ENCODE measurements around the gene TUBAL3. TPM values are rescaled to one million over a fixed set of nuclear protein-coding genes. Genes with fewer than 3 reads are reported as not detected.
A peak's percentile ranks its signal among the peaks of the same experiment; 100 is the strongest.

The TUBAL3 gene
- total RNA-seq, 1 donor from 2014 or later, result not detected

DNA sequence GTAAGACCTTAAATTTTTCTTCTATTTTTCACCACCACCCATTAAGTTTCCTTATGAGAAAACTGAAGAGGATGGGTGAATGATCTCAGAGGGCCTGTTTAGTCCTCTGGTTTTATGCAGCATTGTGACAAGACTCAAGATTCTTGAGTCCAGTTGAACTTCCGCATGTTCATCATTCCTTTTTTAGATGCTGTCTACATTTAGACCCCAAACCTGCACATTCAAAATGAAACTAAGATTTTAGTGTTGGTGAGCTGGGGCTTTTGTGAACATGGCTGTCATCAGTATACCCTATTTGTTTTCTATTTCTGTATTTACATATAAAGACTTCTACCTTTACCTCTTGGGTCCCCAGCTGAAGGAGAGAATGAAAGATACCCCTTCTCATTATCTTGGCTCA is 38.8 kb upstream of the TUBAL3 start:
- DNase-seq (ENCODE audit: low spot score), result no peak
- H3K9me3 Mint-ChIP-seq (ENCODE audit: low read depth), result no peaks in the 10 kb centered on the region
- no peaks in the 10 kb centered on the region for H3K27me3 Mint-ChIP-seq (ENCODE audit: low read depth)
- H3K4me1 Mint-ChIP-seq (ENCODE audit: low read depth), result peaks cover 18% of the 10 kb centered on the region
- H3K36me3 Mint-ChIP-seq (ENCODE audit: low read depth), result no peaks in the 10 kb centered on the region
- TF ChIP-seq CTCF (IDR thresholded peaks at IDR 0.05), result no peak
- no peak overlapping the region for H3K27ac Mint-ChIP-seq (ENCODE audit: unreplicated experiment)
- no peak overlapping the region for H3K4me3 Mint-ChIP-seq (ENCODE audit: unreplicated experiment)

DNA sequence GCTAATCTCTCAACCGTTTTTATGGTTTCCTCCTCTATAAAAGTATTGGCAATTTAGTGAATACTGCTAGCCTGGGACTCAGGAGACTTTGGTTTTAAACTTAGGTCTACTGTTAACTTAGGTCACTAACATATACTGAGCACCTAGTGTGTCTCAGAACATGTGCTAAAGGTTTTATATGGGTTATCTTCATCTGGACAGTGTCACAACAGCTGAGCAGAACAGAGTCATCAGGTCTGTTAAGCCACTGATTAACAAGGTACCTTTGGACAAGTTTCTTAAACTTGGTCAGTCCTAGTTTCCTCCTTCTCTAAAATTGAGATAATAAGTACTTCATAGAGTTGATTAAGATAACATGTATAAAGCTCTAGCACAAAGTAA is 38.4 kb upstream of the TUBAL3 start:
- Mint-ChIP-seq H3K4me1 (ENCODE audit: low read depth) (peaks cover 15% of the 10 kb centered on the region), H3K27ac (ENCODE audit: unreplicated experiment) (no peak overlapping the region), H3K27me3 (ENCODE audit: low read depth) (no peaks in the 10 kb centered on the region), H3K4me3 (ENCODE audit: unreplicated experiment) (no peak overlapping the region), H3K36me3 (ENCODE audit: low read depth) (no peaks in the 10 kb centered on the region), H3K9me3 (ENCODE audit: low read depth) (no peaks in the 10 kb centered on the region)
- DNase-seq (ENCODE audit: low spot score), result no peak
- no peak for TF ChIP-seq CTCF (IDR thresholded peaks at IDR 0.05)

- Mint-ChIP-seq H3K4me1 (ENCODE audit: low read depth) (peaks cover 16% of the 10 kb centered on the region), H3K27ac (ENCODE audit: unreplicated experiment) (no peak overlapping the region), H3K4me3 (ENCODE audit: unreplicated experiment) (no peak overlapping the region), H3K9me3 (ENCODE audit: low read depth) (no peaks in the 10 kb centered on the region), H3K36me3 (ENCODE audit: low read depth) (no peaks in the 10 kb centered on the region), H3K27me3 (ENCODE audit: low read depth) (no peaks in the 10 kb centered on the region)
- peak; percentile 95 for TF ChIP-seq CTCF (IDR thresholded peaks at IDR 0.05)
- DNase-seq (ENCODE audit: low spot score), result no peak
Observed at GRCh38 chr10:5442065-5442989, 37.7 kb upstream of the TUBAL3 start.

- Mint-ChIP-seq H3K4me3 (ENCODE audit: unreplicated experiment) (no peak overlapping the region), H3K4me1 (ENCODE audit: low read depth) (peaks cover 8% of the 10 kb centered on the region), H3K9me3 (ENCODE audit: low read depth) (no peaks in the 10 kb centered on the region), H3K27me3 (ENCODE audit: low read depth) (no peaks in the 10 kb centered on the region), H3K27ac (ENCODE audit: unreplicated experiment) (no peak overlapping the region), H3K36me3 (ENCODE audit: low read depth) (no peaks in the 10 kb centered on the region)
- no peak for DNase-seq (ENCODE audit: low spot score)
- TF ChIP-seq CTCF (IDR thresholded peaks at IDR 0.05), result no peak
Observed at GRCh38 chr10:5441106-5441505, 36.5 kb upstream of the TUBAL3 start.

DNA sequence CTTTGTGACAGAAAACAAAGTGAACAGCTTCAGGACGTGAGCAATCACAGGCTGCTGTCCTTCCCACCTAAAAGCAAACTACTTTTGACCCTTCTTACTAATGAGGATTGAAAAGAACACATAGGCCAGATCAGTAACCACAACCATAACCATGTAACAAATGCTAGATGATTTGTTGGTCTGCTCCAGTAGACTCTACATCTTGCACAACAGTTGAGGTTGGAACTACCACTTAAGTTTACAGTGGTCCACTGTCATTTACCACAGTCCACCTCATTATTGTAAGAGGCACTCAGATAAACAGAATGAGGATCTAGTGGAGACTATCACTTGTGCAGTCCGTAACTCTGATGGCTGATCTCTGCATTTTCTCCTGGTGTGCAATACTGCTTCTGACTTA is 35.6 kb upstream of the TUBAL3 start:
- DNase-seq (ENCODE audit: low spot score), result no peak
- H3K27ac Mint-ChIP-seq (ENCODE audit: unreplicated experiment), result no peak overlapping the region
- peaks cover 7% of the 10 kb centered on the region for H3K4me1 Mint-ChIP-seq (ENCODE audit: low read depth)
- no peaks in the 10 kb centered on the region for H3K36me3 Mint-ChIP-seq (ENCODE audit: low read depth)
- H3K27me3 Mint-ChIP-seq (ENCODE audit: low read depth), result no peaks in the 10 kb centered on the region
- H3K9me3 Mint-ChIP-seq (ENCODE audit: low read depth), result no peaks in the 10 kb centered on the region
- H3K4me3 Mint-ChIP-seq (ENCODE audit: unreplicated experiment), result no peak overlapping the region
- no peak for TF ChIP-seq CTCF (IDR thresholded peaks at IDR 0.05)

Data from chondrocyte (in vitro differentiated cells).